Measurements from ENCODE around the gene TPP1. TPM values are rescaled to one million over a fixed set of nuclear protein-coding genes. Genes with fewer than 3 reads are reported as not detected.

TPP1 gene
- total and polyA plus RNA-seq, 9 of the 15 experiments (the other 6 are each of a cell fraction or from before 2014, with no cell fraction given), result 7.5 to 75.8 (median 15.7) TPM

DNA sequence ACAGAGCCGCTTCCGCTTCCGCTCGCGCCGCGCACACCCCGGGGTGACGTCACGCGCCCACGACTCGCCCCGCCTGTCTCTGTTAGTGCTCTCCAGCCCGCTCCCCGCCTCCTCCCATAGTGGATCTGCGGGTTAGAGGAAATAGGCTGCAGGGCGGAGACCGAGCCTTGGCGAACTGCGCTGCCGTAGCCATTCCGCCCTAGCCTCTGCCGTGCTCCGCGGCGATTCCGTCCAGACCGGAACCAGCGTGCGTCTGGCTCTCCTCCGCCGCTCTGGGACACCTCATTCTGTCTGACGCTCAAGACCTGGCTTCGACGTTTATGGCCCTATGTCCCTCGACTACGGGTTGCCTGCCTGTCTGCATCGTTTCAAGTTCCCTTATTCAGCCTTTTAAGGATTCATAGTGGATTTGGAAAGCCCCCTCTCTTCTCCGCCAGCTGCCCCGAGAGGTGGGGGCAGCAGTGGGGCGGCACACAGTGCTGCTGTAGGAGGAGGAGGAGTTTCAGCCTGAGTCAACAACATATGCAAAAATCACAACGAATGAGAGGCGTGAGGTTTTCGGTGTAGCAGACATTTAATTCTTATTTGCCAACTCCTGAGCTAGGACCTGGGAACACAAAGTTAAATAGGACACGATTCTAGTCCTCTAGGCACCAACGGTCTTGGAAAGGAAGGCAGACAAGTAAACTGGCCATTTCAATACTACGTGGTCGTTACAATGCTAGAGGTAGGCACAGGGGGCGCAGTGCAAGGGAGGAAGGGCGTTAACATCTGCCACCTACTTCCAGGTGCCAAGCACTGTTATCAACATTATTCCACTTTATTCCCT, 6.8 kb downstream of the TPP1 start, which contains the start of gene TAF10 (continued):
- TF ChIP-seq, protein P1, sequence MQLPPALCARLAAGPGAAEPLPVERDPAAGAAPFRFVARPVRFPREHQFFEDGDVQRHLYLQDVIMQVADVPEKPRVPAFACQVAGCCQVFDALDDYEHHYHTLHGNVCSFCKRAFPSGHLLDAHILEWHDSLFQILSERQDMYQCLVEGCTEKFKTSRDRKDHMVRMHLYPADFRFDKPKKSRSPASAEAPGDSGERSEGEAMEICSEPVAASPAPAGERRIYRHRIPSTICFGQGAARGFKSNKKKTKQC (CRISPR knock-in tag; IDR thresholded peaks at IDR 0.05), result no peak
- TF ChIP-seq CBFA2T3 (IDR thresholded peaks at IDR 0.05) (no peak), CBX1 (IDR thresholded peaks at IDR 0.05; ENCODE audit: low read depth) (peak; percentile 66; the same call in 1 of the 2 replicates), GATAD2A (IDR thresholded peaks at IDR 0.05) (no peak), POLR3A (IDR thresholded peaks at IDR 0.05; ENCODE audit: borderline replicate concordance, extremely low read depth, insufficient read depth, insufficient read length) (no peak), CBX3 (IDR thresholded peaks at IDR 0.05; ENCODE audit: borderline replicate concordance in 1 of 2, low read length in 2 of 2) (peak in 1 of 2 experiments; percentile 23; a peak in 1 of 3 replicates), GABPA (tag; conservative IDR thresholded peaks at IDR 0.05; ENCODE audit: low read depth) (peak; percentile 95), ZNF551 (CRISPR knock-in tag; IDR thresholded peaks at IDR 0.05) (no peak), ZNF324 (CRISPR knock-in tag; IDR thresholded peaks at IDR 0.05) (no peak; the same call in 1 of the 2 replicates), HNRNPH1 (optimal IDR thresholded peaks at IDR 0.05; ENCODE audit: low read depth, low read length) (no peak), KLF10 (CRISPR knock-in tag; IDR thresholded peaks at IDR 0.05) (no peak), NCOA2 (IDR thresholded peaks at IDR 0.05; ENCODE audit: partially characterized antibody in 2 of 2) (no peak), BMI1 (IDR thresholded peaks at IDR 0.05; ENCODE audit: low read length) (no peak)
- TF ChIP-seq, protein P2, sequence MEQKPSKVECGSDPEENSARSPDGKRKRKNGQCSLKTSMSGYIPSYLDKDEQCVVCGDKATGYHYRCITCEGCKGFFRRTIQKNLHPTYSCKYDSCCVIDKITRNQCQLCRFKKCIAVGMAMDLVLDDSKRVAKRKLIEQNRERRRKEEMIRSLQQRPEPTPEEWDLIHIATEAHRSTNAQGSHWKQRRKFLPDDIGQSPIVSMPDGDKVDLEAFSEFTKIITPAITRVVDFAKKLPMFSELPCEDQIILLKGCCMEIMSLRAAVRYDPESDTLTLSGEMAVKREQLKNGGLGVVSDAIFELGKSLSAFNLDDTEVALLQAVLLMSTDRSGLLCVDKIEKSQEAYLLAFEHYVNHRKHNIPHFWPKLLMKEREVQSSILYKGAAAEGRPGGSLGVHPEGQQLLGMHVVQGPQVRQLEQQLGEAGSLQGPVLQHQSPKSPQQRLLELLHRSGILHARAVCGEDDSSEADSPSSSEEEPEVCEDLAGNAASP (IDR thresholded peaks at IDR 0.05), result no peak
- TF ChIP-seq, protein P3, sequence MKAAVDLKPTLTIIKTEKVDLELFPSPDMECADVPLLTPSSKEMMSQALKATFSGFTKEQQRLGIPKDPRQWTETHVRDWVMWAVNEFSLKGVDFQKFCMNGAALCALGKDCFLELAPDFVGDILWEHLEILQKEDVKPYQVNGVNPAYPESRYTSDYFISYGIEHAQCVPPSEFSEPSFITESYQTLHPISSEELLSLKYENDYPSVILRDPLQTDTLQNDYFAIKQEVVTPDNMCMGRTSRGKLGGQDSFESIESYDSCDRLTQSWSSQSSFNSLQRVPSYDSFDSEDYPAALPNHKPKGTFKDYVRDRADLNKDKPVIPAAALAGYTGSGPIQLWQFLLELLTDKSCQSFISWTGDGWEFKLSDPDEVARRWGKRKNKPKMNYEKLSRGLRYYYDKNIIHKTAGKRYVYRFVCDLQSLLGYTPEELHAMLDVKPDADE (conservative IDR thresholded peaks at IDR 0.05; ENCODE audit: control insufficient read depth, low read depth, low read length), result peak; percentile 72
- TF ChIP-seq, protein P4, sequence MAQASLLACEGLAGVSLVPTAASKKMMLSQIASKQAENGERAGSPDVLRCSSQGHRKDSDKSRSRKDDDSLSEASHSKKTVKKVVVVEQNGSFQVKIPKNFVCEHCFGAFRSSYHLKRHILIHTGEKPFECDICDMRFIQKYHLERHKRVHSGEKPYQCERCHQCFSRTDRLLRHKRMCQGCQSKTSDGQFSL (CRISPR knock-in tag; IDR thresholded peaks at IDR 0.05), result peak; percentile 54; the same call in 1 of the 2 replicates
- TF ChIP-seq, protein P4 (tag; IDR thresholded peaks at IDR 0.05), result no peak
- TF ChIP-seq, protein P5, sequence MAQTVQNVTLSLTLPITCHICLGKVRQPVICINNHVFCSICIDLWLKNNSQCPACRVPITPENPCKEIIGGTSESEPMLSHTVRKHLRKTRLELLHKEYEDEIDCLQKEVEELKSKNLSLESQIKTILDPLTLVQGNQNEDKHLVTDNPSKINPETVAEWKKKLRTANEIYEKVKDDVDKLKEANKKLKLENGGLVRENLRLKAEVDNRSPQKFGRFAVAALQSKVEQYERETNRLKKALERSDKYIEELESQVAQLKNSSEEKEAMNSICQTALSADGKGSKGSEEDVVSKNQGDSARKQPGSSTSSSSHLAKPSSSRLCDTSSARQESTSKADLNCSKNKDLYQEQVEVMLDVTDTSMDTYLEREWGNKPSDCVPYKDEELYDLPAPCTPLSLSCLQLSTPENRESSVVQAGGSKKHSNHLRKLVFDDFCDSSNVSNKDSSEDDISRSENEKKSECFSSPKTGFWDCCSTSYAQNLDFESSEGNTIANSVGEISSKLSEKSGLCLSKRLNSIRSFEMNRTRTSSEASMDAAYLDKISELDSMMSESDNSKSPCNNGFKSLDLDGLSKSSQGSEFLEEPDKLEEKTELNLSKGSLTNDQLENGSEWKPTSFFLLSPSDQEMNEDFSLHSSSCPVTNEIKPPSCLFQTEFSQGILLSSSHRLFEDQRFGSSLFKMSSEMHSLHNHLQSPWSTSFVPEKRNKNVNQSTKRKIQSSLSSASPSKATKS (CRISPR knock-in tag; IDR thresholded peaks at IDR 0.05), result peak; percentile 74; the same call in 1 of the 2 replicates
- TF ChIP-seq, protein P6, sequence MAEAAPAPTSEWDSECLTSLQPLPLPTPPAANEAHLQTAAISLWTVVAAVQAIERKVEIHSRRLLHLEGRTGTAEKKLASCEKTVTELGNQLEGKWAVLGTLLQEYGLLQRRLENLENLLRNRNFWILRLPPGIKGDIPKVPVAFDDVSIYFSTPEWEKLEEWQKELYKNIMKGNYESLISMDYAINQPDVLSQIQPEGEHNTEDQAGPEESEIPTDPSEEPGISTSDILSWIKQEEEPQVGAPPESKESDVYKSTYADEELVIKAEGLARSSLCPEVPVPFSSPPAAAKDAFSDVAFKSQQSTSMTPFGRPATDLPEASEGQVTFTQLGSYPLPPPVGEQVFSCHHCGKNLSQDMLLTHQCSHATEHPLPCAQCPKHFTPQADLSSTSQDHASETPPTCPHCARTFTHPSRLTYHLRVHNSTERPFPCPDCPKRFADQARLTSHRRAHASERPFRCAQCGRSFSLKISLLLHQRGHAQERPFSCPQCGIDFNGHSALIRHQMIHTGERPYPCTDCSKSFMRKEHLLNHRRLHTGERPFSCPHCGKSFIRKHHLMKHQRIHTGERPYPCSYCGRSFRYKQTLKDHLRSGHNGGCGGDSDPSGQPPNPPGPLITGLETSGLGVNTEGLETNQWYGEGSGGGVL (CRISPR knock-in tag; IDR thresholded peaks at IDR 0.05), result no peak

Measured in K562 (cell line).